ENCODE data around the gene LHFPL6. TPM values are rescaled to one million over a fixed set of nuclear protein-coding genes. Genes with fewer than 3 reads are reported as not detected.

LHFPL6 gene
- total and polyA plus RNA-seq, 10 donors = 6.9 to 49.0 (median 30.5) TPM

DNA sequence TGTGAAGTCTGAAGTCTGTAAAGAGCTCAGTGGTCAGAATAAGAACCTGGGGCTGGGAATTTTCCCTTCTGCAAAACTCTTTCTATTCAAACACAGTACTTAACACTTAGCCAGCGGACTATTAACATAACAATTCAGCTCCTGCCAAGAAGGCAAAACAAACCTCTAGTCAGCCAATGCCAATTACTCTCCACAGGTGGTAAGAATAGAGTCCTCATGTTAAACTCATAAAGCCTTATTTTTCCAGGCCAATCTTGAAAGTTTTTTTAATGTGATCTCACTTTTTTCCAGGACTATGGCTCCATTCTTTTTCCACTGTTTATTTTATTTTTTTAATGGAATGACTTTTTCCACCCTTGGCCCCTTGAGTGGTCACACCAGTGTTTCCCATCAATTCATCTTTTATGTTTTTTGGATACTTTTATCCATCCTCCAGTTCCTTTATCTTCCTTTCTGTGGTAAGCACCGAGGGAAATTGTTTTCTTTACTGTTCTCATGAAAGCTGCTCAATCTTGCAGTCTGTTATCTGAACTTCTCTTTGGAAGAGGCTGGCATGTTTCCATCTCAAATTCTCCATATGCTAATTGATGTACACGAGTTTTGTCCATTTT is 217.3 kb downstream of the LHFPL6 start:
- WGBS, 5 donors = 58 to 77% (median 70%) methylated on average over 3 of the region's 3 CpGs
- Histone ChIP-seq H3K36me3 (no peaks in the 10 kb centered on the region), H3K9me3 (no peaks in the 10 kb centered on the region), H3K4me3 (no peak overlapping the region), H3K27me3 (replicated peaks in 1 of 7) (no peaks in the 10 kb centered on the region), H3K4me1 (no peaks in the 10 kb centered on the region), H3K27ac (no peak overlapping the region)
- no peak for DNase-seq
- intact Hi-C loops (cut with DNase I; ENCODE audit: low total_unique reads) = no loop called here
- TF ChIP-seq, protein P1, sequence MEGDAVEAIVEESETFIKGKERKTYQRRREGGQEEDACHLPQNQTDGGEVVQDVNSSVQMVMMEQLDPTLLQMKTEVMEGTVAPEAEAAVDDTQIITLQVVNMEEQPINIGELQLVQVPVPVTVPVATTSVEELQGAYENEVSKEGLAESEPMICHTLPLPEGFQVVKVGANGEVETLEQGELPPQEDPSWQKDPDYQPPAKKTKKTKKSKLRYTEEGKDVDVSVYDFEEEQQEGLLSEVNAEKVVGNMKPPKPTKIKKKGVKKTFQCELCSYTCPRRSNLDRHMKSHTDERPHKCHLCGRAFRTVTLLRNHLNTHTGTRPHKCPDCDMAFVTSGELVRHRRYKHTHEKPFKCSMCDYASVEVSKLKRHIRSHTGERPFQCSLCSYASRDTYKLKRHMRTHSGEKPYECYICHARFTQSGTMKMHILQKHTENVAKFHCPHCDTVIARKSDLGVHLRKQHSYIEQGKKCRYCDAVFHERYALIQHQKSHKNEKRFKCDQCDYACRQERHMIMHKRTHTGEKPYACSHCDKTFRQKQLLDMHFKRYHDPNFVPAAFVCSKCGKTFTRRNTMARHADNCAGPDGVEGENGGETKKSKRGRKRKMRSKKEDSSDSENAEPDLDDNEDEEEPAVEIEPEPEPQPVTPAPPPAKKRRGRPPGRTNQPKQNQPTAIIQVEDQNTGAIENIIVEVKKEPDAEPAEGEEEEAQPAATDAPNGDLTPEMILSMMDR (IDR thresholded peaks at IDR 0.05 in 8 of 11, conservative IDR thresholded peaks at IDR 0.05 in 3 of 11) = no peak
- no peak for TF ChIP-seq POLR2AphosphoS5 (IDR thresholded peaks at IDR 0.05)
- TF ChIP-seq POLR2A (IDR thresholded peaks at IDR 0.05) = no peak

- no peaks in the 10 kb centered on the region for H3K4me1 ChIP-seq
- no peaks in the 10 kb centered on the region for H3K27me3 ChIP-seq (replicated peaks in 1 of 7)
- intact Hi-C loops (cut with DNase I; ENCODE audit: low total_unique reads) = no loop called here
- H3K4me3 ChIP-seq = no peak overlapping the region
- H3K36me3 ChIP-seq = no peaks in the 10 kb centered on the region
- no peak for DNase-seq
- no peaks in the 10 kb centered on the region for H3K9me3 ChIP-seq
- 84 to 92% (median 90%) methylated on average over 4 of the region's 4 CpGs for WGBS, 5 donors
- TF ChIP-seq, protein P1 (IDR thresholded peaks at IDR 0.05 in 8 of 11, conservative IDR thresholded peaks at IDR 0.05 in 3 of 11) = no peak
- TF ChIP-seq POLR2A (IDR thresholded peaks at IDR 0.05) (no peak), POLR2AphosphoS5 (IDR thresholded peaks at IDR 0.05) (no peak)
- H3K27ac ChIP-seq = no peak overlapping the region
Observed at GRCh38 chr13:39385154-39385553, 217.8 kb downstream of the LHFPL6 start.

DNA sequence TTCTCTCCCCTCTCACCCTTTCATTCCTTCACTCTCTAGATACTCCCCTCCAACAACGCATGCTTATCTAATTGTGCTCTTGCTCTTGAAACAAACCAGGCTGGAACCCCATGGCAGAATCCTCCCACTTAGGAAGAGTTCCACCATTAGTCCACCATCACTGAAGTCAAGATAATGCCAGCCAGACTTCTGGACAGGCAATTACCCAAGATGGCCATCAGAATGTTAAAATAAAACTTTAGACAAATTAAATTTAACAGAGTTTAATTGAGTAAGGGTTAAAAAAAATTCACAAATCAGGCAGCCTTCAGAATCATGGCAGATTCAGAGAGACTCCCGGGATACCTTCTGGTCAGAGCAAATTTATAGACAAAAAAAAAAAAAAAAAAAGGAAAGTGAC is 221.5 kb downstream of the LHFPL6 start:
- H3K27me3 ChIP-seq (replicated peaks in 1 of 7) = no peaks in the 10 kb centered on the region
- no peak overlapping the region for H3K4me3 ChIP-seq
- intact Hi-C loops (cut with DNase I; ENCODE audit: low total_unique reads) = no loop called here
- H3K36me3 ChIP-seq = no peaks in the 10 kb centered on the region
- H3K4me1 ChIP-seq = no peaks in the 10 kb centered on the region
- no peaks in the 10 kb centered on the region for H3K9me3 ChIP-seq
- WGBS, 5 donors = 86 to 94% (median 91%) methylated on average over 2 of the region's 2 CpGs
- no peak overlapping the region for H3K27ac ChIP-seq
- DNase-seq = no peak
- TF ChIP-seq POLR2AphosphoS5 (IDR thresholded peaks at IDR 0.05) (no peak), POLR2A (IDR thresholded peaks at IDR 0.05) (no peak)
- TF ChIP-seq, protein P1 (IDR thresholded peaks at IDR 0.05 in 8 of 11, conservative IDR thresholded peaks at IDR 0.05 in 3 of 11) = no peak

DNA sequence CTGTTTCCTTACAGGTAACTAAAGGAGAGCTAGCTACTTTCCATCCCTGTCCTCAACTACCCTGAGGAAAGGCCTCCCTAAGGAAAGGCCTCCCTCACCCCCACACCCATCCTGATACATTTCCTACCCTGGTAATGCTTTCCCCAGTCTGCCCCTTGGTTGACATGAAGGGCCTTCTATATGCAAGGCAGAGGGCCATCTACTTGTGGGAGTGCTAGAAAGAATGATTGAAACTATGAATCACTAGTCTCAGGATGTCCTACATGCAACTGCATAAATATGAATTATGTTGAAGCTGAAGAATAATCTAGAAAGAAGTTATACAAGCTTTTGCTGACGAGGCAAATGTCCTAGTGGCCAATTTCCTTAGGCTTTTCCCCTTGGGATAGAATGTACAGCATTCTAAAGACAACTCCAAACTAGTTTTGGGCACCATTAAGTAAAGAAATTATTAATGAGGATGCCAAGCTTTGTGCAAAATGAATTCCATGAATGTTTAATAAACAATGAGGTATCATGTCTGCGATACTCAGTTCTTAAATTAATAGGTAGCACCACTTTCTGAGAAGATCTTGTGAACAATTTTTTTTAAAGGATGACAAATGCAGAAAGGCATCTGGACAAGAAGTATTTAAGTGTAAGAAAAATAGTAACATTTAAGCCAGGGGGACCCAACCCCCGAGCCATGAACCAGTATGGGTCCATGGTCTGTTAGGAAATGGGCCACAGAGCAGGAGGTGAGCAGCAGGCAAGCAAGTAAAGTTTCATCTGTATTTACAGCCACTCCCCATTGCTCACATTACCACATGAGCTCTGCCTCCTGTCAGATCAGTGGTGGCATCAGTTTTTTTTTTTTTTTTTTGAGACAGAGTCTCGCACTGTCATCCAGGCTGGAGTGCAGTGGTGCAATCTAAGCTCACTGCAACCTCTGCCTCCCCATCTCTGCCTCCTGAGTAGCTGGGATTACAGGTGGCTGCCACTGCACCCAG is 223.0 kb downstream of the LHFPL6 start:
- Histone ChIP-seq H3K9me3 (no peaks in the 10 kb centered on the region), H3K4me3 (no peak overlapping the region), H3K36me3 (no peaks in the 10 kb centered on the region), H3K27ac (no peak overlapping the region), H3K27me3 (replicated peaks in 1 of 7) (no peaks in the 10 kb centered on the region), H3K4me1 (no peaks in the 10 kb centered on the region)
- 84 to 99% (median 88%) methylated on average over 4 of the region's 4 CpGs for WGBS, 5 donors
- TF ChIP-seq POLR2A (IDR thresholded peaks at IDR 0.05) = no peak
- TF ChIP-seq POLR2AphosphoS5 (IDR thresholded peaks at IDR 0.05) = no peak
- TF ChIP-seq, protein P1 (IDR thresholded peaks at IDR 0.05 in 8 of 11, conservative IDR thresholded peaks at IDR 0.05 in 3 of 11) = no peak
- no peak for DNase-seq
- intact Hi-C loops (cut with DNase I; ENCODE audit: low total_unique reads) = no loop called here
